ENCODE measurements around the gene YPEL2. TPM values are rescaled to one million over a fixed set of nuclear protein-coding genes. Genes with fewer than 3 reads are reported as not detected.
"Not testable (repeated sequence)": the region's sequence is repeated elsewhere in the genome, so short reads cannot be mapped to it uniquely, and the experiment has no call there.

YPEL2 gene
- total and polyA plus RNA-seq, 2 donors (not counting 1 experiment from before 2014, with no cell fraction given) = 4.8 to 7.8 TPM

DNA sequence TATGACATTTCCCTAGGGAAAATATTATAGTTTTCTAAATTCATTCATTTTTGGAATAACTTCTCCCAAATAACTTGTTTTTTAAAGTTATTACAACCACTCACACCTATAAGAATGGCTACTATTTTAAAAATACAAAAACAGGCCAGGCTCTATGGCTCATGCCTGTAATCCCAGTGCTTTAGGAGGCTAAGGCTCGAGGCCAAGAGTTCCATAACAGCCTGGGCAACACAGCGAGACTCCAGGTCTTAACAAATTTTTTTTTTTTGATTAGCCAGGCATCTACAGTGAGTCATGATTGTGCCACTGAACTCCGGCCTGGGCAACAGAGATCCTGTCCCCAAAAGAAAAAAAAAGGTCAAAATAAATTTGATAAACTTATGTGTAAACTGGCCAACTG lies 43.6 kb upstream of the YPEL2 start:
- no peaks in the 10 kb centered on the region for H3K4me1 ChIP-seq (ENCODE audit: control insufficient read depth, extremely low read depth, insufficient read depth, low read length)
- no peaks in the 10 kb centered on the region for H3K36me3 ChIP-seq (ENCODE audit: control insufficient read depth, insufficient read depth, low read length)
- no peaks in the 10 kb centered on the region for H3K9me3 ChIP-seq (ENCODE audit: control insufficient read depth, insufficient read depth, low read depth, low read length)
- H4K20me1 ChIP-seq (ENCODE audit: control insufficient read depth, extremely low read depth, insufficient read depth, low read length) = no peaks in the 10 kb centered on the region
- no peak overlapping the region for H3K4me3 ChIP-seq (replicated peaks in 1 of 4; ENCODE audit: control extremely low read depth in 1 of 4, insufficient read depth in 1 of 4, low read depth in 3 of 4, low read length in 4 of 4)
- H3K4me2 ChIP-seq (ENCODE audit: extremely low read depth, insufficient read depth, low read length) = no peak overlapping the region
- DNase-seq (ENCODE audit: low read depth in 2 of 2) = no peak
- H3K79me2 ChIP-seq (ENCODE audit: control insufficient read depth, insufficient read depth, low read length) = no peaks in the 10 kb centered on the region
- TF ChIP-seq EZH2 (IDR thresholded peaks at IDR 0.05; ENCODE audit: low read length, missing control alignments) = no peak
- TF ChIP-seq, protein P1, sequence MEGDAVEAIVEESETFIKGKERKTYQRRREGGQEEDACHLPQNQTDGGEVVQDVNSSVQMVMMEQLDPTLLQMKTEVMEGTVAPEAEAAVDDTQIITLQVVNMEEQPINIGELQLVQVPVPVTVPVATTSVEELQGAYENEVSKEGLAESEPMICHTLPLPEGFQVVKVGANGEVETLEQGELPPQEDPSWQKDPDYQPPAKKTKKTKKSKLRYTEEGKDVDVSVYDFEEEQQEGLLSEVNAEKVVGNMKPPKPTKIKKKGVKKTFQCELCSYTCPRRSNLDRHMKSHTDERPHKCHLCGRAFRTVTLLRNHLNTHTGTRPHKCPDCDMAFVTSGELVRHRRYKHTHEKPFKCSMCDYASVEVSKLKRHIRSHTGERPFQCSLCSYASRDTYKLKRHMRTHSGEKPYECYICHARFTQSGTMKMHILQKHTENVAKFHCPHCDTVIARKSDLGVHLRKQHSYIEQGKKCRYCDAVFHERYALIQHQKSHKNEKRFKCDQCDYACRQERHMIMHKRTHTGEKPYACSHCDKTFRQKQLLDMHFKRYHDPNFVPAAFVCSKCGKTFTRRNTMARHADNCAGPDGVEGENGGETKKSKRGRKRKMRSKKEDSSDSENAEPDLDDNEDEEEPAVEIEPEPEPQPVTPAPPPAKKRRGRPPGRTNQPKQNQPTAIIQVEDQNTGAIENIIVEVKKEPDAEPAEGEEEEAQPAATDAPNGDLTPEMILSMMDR (conservative IDR thresholded peaks at IDR 0.05 in 1 of 2, IDR thresholded peaks at IDR 0.05 in 1 of 2; ENCODE audit: low read depth in 1 of 2, low read length in 2 of 2) = no peak
- no peaks in the 10 kb centered on the region for H3K27me3 ChIP-seq (ENCODE audit: control insufficient read depth, insufficient read depth, low read length)
- H3K27ac ChIP-seq (ENCODE audit: insufficient read depth, low read length) = no peak overlapping the region
- H3K9ac ChIP-seq (ENCODE audit: insufficient read depth, low read length) = no peak overlapping the region
- no peak overlapping the region for H2AFZ ChIP-seq (ENCODE audit: low read length)

- no peak for DNase-seq (ENCODE audit: low read depth in 2 of 2)
- Histone ChIP-seq H3K36me3 (ENCODE audit: control insufficient read depth, insufficient read depth, low read length) (no peaks in the 10 kb centered on the region), H2AFZ (ENCODE audit: low read length) (no peak overlapping the region), H4K20me1 (ENCODE audit: control insufficient read depth, extremely low read depth, insufficient read depth, low read length) (no peaks in the 10 kb centered on the region), H3K79me2 (ENCODE audit: control insufficient read depth, insufficient read depth, low read length) (no peaks in the 10 kb centered on the region), H3K4me2 (ENCODE audit: extremely low read depth, insufficient read depth, low read length) (no peak overlapping the region), H3K27me3 (ENCODE audit: control insufficient read depth, insufficient read depth, low read length) (no peaks in the 10 kb centered on the region), H3K4me1 (ENCODE audit: control insufficient read depth, extremely low read depth, insufficient read depth, low read length) (no peaks in the 10 kb centered on the region), H3K9ac (ENCODE audit: insufficient read depth, low read length) (no peak overlapping the region), H3K9me3 (ENCODE audit: control insufficient read depth, insufficient read depth, low read depth, low read length) (no peaks in the 10 kb centered on the region), H3K4me3 (replicated peaks in 1 of 4; ENCODE audit: control extremely low read depth in 1 of 4, insufficient read depth in 1 of 4, low read depth in 3 of 4, low read length in 4 of 4) (no peak overlapping the region), H3K27ac (ENCODE audit: insufficient read depth, low read length) (no peak overlapping the region)
- TF ChIP-seq EZH2 (IDR thresholded peaks at IDR 0.05; ENCODE audit: low read length, missing control alignments) = no peak
- TF ChIP-seq, protein P1 (conservative IDR thresholded peaks at IDR 0.05 in 1 of 2, IDR thresholded peaks at IDR 0.05 in 1 of 2; ENCODE audit: low read depth in 1 of 2, low read length in 2 of 2) = no peak
Measured at GRCh38 chr17:59289981-59290301, 41.5 kb upstream of the YPEL2 start.

DNA sequence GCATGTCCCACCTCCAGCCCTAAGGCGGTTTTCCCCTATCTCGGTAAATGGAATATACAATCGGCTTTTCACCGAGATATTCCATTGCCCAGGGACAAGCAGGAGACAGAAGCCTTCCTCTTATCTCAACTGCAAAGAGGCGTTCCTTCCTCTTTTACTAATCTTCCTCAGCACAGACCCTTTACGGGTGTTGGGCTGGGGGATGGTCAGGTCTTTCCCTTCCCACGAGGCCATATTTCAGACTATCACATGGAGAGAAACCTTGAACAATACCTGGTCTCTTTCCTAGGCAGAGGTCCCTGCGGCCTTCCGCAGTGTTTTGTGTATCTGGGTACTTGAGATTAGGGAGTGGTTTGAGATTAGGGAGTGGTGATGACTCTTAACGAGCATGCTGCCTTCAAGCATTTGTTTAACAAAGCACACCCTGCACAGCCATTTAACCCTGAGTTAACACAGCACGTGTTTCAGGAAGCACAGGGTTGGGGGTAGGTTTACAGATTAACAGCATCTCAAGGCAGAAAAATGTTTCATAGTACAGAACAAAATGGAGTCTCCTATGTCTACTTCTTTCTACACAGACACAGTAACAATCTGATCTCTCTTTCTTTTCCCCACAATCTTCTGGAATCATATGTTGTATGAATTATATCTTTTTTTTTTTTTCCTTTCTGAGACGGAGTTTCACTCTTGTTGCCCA lies 41.0 kb upstream of the YPEL2 start:
- H3K27ac ChIP-seq (ENCODE audit: insufficient read depth, low read length); H3K79me2 ChIP-seq (ENCODE audit: control insufficient read depth, insufficient read depth, low read length); H3K9ac ChIP-seq (ENCODE audit: insufficient read depth, low read length); H3K27me3 ChIP-seq (ENCODE audit: control insufficient read depth, insufficient read depth, low read length); DNase-seq (ENCODE audit: low read depth in 2 of 2); H3K36me3 ChIP-seq (ENCODE audit: control insufficient read depth, insufficient read depth, low read length); H3K4me2 ChIP-seq (ENCODE audit: extremely low read depth, insufficient read depth, low read length); H3K4me1 ChIP-seq (ENCODE audit: control insufficient read depth, extremely low read depth, insufficient read depth, low read length); H4K20me1 ChIP-seq (ENCODE audit: control insufficient read depth, extremely low read depth, insufficient read depth, low read length); H2AFZ ChIP-seq (ENCODE audit: low read length); H3K9me3 ChIP-seq (ENCODE audit: control insufficient read depth, insufficient read depth, low read depth, low read length); H3K4me3 ChIP-seq (replicated peaks in 1 of 4; ENCODE audit: control extremely low read depth in 1 of 4, insufficient read depth in 1 of 4, low read depth in 3 of 4, low read length in 4 of 4): not testable (repeated sequence)
